ENCODE results near the gene GSC.
"Not testable (repeated sequence)": the region's sequence is repeated elsewhere in the genome, so short reads cannot be mapped to it uniquely, and the experiment has no call there.

Gene GSC

GRCh38 chr14:94769391-94770250, at the start of gene GSC:
Gene GSC, minus strand, starts transcription at chr14:94770113. Its CDS starts 98 bp downstream, at chr14:94770015.
- peak; percentile 44 for DNase-seq

GRCh38 chr14:94819531-94819930, 49.6 kb upstream of the GSC start:
- no peak for DNase-seq

GRCh38 chr14:94816113-94816512, 46.2 kb upstream of the GSC start:
- no peak for DNase-seq

- DNase-seq, result no peak
Observed at GRCh38 chr14:94805680-94806288, 35.9 kb upstream of the GSC start.

- no peak for DNase-seq
Observed at GRCh38 chr14:94801225-94801624, 31.3 kb upstream of the GSC start.

- not testable (repeated sequence) for DNase-seq
Observed at GRCh38 chr14:94800764-94801163, 30.9 kb upstream of the GSC start.

GRCh38 chr14:94797887-94798286, 28.0 kb upstream of the GSC start:
- DNase-seq, result no peak

- no peak for DNase-seq
Observed at GRCh38 chr14:94796278-94796677, 26.4 kb upstream of the GSC start.

GRCh38 chr14:94795372-94795771, 25.5 kb upstream of the GSC start:
- no peak for DNase-seq

- DNase-seq, result no peak
Observed at GRCh38 chr14:94793901-94794300, 24.0 kb upstream of the GSC start.

- no peak for DNase-seq
Observed at GRCh38 chr14:94787655-94788054, 17.7 kb upstream of the GSC start.

- DNase-seq, result no peak
Observed at GRCh38 chr14:94787092-94787491, 17.2 kb upstream of the GSC start.

GRCh38 chr14:94780536-94781399, 10.9 kb upstream of the GSC start:
- no peak for DNase-seq

- no peak for DNase-seq
Observed at GRCh38 chr14:94779713-94780112, 9.8 kb upstream of the GSC start.

- DNase-seq, result no peak
Observed at GRCh38 chr14:94775871-94776210, 5.9 kb upstream of the GSC start.

- no peak for DNase-seq
Observed at GRCh38 chr14:94775091-94775870, 5.4 kb upstream of the GSC start.

- no peak for DNase-seq
Observed at GRCh38 chr14:94774344-94775090, 4.6 kb upstream of the GSC start.

GRCh38 chr14:94773655-94774343, 3.9 kb upstream of the GSC start:
- DNase-seq, result no peak

- peak; percentile 44 for DNase-seq
Observed at GRCh38 chr14:94773061-94773648, 3.2 kb upstream of the GSC start.

GRCh38 chr14:94772548-94772947, 2.6 kb upstream of the GSC start:
- DNase-seq, result no peak

GRCh38 chr14:94771906-94772490, 2.1 kb upstream of the GSC start:
- no peak for DNase-seq

Measured in NCI-H510A treated with DMSO at 0.1 percent for 48 hours (cell line).